Measurements from ENCODE around the gene ENPEP.

ENPEP gene

DNA sequence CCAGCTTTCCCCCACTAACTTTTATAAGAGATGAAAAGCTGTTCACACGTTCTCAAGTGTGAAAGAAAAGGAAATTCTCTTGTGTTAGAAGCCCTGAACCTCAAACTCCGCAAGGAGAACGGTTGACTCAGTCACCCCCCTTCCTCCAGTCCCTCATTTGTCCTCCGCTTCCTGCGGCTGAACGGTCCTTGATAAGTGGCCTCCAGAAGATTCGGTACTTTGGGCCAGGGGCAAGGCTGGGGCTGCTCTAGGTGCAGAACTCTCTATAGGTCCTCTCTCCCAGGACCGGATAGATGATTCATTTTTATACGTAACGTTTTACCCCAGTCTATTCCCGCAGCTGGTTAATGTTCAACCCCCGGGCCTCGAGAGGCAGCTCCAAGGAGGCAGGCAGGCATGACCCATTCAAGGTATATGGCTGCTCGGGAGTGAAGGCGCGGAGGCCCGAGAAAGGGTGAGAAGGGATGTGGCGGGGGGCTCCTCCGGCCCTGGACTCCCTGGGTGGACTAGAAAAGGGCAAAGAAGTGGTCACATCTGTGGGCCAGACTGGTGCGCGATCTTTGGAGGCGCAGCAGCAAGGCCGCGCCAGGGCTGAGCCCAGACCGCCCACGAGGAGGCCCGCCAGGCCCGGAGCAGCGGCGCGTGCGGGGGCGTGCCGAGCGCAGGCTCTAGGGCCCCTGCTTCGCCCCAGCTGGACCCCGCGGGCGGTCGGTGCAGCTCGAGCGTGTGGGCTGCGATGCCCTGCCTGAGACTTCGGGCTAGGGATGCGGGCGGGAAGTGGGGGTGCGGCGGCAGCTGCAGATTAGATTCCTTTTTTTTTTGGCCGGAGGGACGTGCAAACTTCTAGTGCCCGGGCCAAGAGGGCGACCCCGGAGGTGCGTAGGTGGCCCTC lies 135.2 kb downstream of the ENPEP start:
- no peak for DNase-seq

DNA sequence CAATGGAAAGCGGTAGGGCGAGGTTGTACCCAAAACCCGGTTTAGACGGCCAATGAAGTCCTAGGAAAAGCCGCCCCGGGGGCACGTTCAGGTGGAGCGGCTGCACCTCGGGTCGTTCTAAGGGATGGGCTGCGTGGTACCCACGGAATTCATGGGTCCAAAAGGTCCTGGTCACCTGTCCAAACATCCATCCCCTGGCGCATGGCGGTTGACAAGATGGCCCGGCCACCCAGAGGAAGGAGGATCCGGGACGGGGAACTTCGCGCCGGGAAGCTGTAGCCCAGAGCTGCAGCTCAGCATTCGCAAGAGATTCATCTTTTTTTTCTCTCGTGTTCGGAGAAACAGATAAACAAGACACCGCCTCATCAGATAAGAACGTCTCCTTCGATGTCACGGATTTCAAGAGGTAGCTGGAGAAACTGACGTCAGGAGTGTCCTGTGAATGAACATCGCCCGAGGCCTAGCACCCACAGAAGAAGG lies 136.1 kb downstream of the ENPEP start:
- no peak for DNase-seq

GRCh38 chr4:110612631-110613269 lies 136.8 kb downstream of the ENPEP start:
- no peak for DNase-seq

- DNase-seq, result no peak
Observed at GRCh38 chr4:110613745-110614144, 137.8 kb downstream of the ENPEP start.

GRCh38 chr4:110614173-110614963 lies 138.4 kb downstream of the ENPEP start:
- no peak for DNase-seq

All from inflammatory macrophage treated with lipopolysaccharide for 1 hour (primary cell).